ENCODE measurements around the gene GPC6. TPM values are rescaled to one million over a fixed set of nuclear protein-coding genes. Genes with fewer than 3 reads are reported as not detected.

GPC6 gene
- total RNA-seq, 3 donors from 2014 or later (not counting 1 experiment from before 2014, with no cell fraction given), result not detected

DNA sequence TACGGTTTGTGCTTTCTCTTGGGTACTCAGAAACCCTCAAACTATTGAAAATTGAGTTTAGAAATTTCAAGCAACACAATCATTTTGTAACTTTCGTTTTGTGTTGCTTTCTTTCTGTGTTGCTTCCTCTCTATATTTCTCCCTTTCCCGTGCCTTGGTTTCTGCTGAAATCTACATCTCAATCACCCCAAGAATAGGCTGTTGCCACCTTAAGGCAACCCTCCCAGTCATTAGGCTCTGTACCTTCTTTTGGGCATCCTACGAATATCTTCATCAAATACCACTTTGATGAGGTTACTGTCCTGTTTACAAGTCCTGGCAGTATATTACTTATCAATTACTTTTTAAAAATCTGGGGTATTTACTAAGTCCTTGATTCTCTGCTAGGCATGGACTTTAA, 621.6 kb downstream of the GPC6 start:
- Histone ChIP-seq H3K27ac (ENCODE audit: low read length) (no peak overlapping the region), H3K9me3 (ENCODE audit: control insufficient read depth, insufficient read depth, low read length) (no peaks in the 10 kb centered on the region), H3K36me3 (ENCODE audit: control insufficient read depth, insufficient read depth, low read length) (no peaks in the 10 kb centered on the region), H3K4me3 (ENCODE audit: low read length) (no peak overlapping the region), H3K4me1 (ENCODE audit: control insufficient read depth, insufficient read depth, low read length) (no peaks in the 10 kb centered on the region), H3K27me3 (ENCODE audit: control insufficient read depth, insufficient read depth, low read length) (no peaks in the 10 kb centered on the region)
- intact Hi-C loops (cut with micrococcal nuclease), result no loop called here
- Mint-ChIP-seq H3K36me3 (no peaks in the 10 kb centered on the region), H3K4me1 (no peaks in the 10 kb centered on the region), H3K27ac (no peak overlapping the region), H3K4me3 (no peak overlapping the region), H3K27me3 (ENCODE audit: low read depth in 2 of 2) (no peaks in the 10 kb centered on the region), H3K9me3 (peaks cover 3 to 10% of the 10 kb centered on the region in 2 donors)
- whole genome bisulfite sequencing (ENCODE audit: insufficient coverage), result 60% methylated on average over 4 of the region's 4 CpGs
- ATAC-seq, result no peak
- DNase-seq, result no peak
- TF ChIP-seq, protein P1, sequence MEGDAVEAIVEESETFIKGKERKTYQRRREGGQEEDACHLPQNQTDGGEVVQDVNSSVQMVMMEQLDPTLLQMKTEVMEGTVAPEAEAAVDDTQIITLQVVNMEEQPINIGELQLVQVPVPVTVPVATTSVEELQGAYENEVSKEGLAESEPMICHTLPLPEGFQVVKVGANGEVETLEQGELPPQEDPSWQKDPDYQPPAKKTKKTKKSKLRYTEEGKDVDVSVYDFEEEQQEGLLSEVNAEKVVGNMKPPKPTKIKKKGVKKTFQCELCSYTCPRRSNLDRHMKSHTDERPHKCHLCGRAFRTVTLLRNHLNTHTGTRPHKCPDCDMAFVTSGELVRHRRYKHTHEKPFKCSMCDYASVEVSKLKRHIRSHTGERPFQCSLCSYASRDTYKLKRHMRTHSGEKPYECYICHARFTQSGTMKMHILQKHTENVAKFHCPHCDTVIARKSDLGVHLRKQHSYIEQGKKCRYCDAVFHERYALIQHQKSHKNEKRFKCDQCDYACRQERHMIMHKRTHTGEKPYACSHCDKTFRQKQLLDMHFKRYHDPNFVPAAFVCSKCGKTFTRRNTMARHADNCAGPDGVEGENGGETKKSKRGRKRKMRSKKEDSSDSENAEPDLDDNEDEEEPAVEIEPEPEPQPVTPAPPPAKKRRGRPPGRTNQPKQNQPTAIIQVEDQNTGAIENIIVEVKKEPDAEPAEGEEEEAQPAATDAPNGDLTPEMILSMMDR (IDR thresholded peaks at IDR 0.05), result no peak

DNA sequence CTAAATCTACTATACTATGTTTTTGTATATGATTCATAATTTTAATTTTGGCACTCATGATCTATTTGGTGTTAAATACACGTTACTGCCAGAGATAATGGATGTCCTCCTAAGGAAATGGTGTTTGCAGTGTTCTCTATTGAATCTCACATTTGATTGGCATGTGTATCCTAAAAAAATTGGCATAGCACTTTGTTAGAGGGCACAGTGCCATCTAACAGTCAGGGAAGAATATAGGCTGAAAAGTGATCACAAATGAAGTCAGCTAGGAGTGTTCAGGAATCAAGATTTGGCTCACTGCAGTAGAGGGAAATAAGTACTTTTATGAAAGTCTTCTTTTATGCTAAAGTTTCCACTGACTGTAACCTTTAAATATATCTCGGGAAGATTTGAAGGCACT, 624.6 kb downstream of the GPC6 start:
- no peaks in the 10 kb centered on the region for H3K9me3 ChIP-seq (ENCODE audit: control insufficient read depth, insufficient read depth, low read length)
- H3K36me3 Mint-ChIP-seq, result no peaks in the 10 kb centered on the region
- H3K4me1 Mint-ChIP-seq, result no peaks in the 10 kb centered on the region
- ATAC-seq (no peak), DNase-seq (no peak)
- H3K27ac Mint-ChIP-seq, result no peak overlapping the region
- H3K4me1 ChIP-seq (ENCODE audit: control insufficient read depth, insufficient read depth, low read length), result no peaks in the 10 kb centered on the region
- TF ChIP-seq, protein P1 (IDR thresholded peaks at IDR 0.05), result no peak
- intact Hi-C loops (cut with micrococcal nuclease), result no loop called here
- no peak overlapping the region for H3K4me3 Mint-ChIP-seq
- H3K27me3 Mint-ChIP-seq (ENCODE audit: low read depth in 2 of 2), result no peaks in the 10 kb centered on the region
- no peak overlapping the region for H3K27ac ChIP-seq (ENCODE audit: low read length)
- no peak overlapping the region for H3K4me3 ChIP-seq (ENCODE audit: low read length)
- peaks cover 3 to 12% of the 10 kb centered on the region in 2 donors for H3K9me3 Mint-ChIP-seq
- no peaks in the 10 kb centered on the region for H3K27me3 ChIP-seq (ENCODE audit: control insufficient read depth, insufficient read depth, low read length)
- 79% methylated on average over 2 of the region's 2 CpGs for WGBS (ENCODE audit: insufficient coverage)
- H3K36me3 ChIP-seq (ENCODE audit: control insufficient read depth, insufficient read depth, low read length), result no peaks in the 10 kb centered on the region

DNA sequence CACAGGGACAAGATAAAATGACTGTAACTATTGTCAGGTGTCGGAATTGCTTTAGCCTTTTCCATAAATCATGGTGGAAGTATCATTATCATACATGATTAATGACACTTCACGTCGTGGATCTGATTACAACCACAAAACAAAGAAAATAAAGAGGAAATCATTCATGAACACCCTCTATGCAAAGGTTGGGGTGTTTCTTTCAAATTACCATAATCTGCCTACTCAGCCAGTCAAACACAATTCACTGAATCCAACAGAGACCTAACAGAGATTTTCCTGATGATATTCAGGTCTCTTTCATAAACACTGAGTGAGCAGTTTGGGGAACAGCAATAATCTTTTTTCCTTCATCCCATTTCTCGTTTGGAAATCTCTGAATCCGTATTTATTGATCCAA, 627.3 kb downstream of the GPC6 start:
- no peak overlapping the region for H3K27ac Mint-ChIP-seq
- H3K4me1 Mint-ChIP-seq, result no peaks in the 10 kb centered on the region
- peaks cover 5 to 11% of the 10 kb centered on the region in 2 donors for H3K9me3 Mint-ChIP-seq

DNA sequence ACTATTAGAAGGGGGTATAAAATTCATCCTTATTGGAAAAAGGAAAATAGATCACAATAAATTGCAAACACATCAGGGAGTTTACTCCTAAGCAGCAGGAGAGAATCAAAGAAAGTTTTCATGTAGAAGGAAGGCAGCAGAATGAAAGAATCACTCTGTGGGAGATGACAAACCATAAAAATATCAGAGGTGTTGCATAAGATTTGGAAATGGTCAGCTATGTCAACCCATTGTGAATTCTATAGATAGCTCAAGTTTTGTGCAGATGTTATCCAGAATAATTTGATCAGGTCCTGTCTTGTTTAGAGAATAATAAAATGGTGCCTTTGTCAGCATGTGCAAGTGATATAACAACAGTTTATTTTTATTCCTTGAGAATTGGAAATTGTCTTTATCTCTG, 630.5 kb downstream of the GPC6 start:
- Mint-ChIP-seq H3K27me3 (ENCODE audit: low read depth in 2 of 2) (no peaks in the 10 kb centered on the region), H3K9me3 (peaks cover 8 to 10% of the 10 kb centered on the region in 2 donors), H3K27ac (no peak overlapping the region), H3K36me3 (no peaks in the 10 kb centered on the region), H3K4me3 (no peak overlapping the region), H3K4me1 (no peaks in the 10 kb centered on the region)
- Histone ChIP-seq H3K36me3 (ENCODE audit: control insufficient read depth, insufficient read depth, low read length) (no peaks in the 10 kb centered on the region), H3K9me3 (ENCODE audit: control insufficient read depth, insufficient read depth, low read length) (no peaks in the 10 kb centered on the region), H3K4me3 (ENCODE audit: low read length) (no peak overlapping the region), H3K4me1 (ENCODE audit: control insufficient read depth, insufficient read depth, low read length) (no peaks in the 10 kb centered on the region), H3K27ac (ENCODE audit: low read length) (no peak overlapping the region), H3K27me3 (ENCODE audit: control insufficient read depth, insufficient read depth, low read length) (no peaks in the 10 kb centered on the region)
- intact Hi-C loops (cut with micrococcal nuclease), result no loop called here
- TF ChIP-seq, protein P1 (IDR thresholded peaks at IDR 0.05), result no peak
- no peak for DNase-seq
- no peak for ATAC-seq

More for the DNA sequence above, 627.3 kb downstream of the GPC6 start:
- Histone ChIP-seq H3K9me3 (ENCODE audit: control insufficient read depth, insufficient read depth, low read length) (no peaks in the 10 kb centered on the region), H3K27me3 (ENCODE audit: control insufficient read depth, insufficient read depth, low read length) (no peaks in the 10 kb centered on the region), H3K27ac (ENCODE audit: low read length) (no peak overlapping the region), H3K36me3 (ENCODE audit: control insufficient read depth, insufficient read depth, low read length) (no peaks in the 10 kb centered on the region), H3K4me1 (ENCODE audit: control insufficient read depth, insufficient read depth, low read length) (no peaks in the 10 kb centered on the region), H3K4me3 (ENCODE audit: low read length) (no peak overlapping the region)
- DNase-seq, result no peak
- no peak overlapping the region for H3K4me3 Mint-ChIP-seq
- no peaks in the 10 kb centered on the region for H3K36me3 Mint-ChIP-seq
- intact Hi-C loops (cut with micrococcal nuclease), result no loop called here
- ATAC-seq, result no peak
- 83% methylated on average over 1 of the region's 5 CpGs for WGBS (ENCODE audit: insufficient coverage)
- TF ChIP-seq, protein P1 (IDR thresholded peaks at IDR 0.05), result no peak
- H3K27me3 Mint-ChIP-seq (ENCODE audit: low read depth in 2 of 2), result no peaks in the 10 kb centered on the region

Measured in natural killer cell (primary cell).